Measurements from ENCODE around the gene YEATS2. TPM values are rescaled to one million over a fixed set of nuclear protein-coding genes. Genes with fewer than 3 reads are reported as not detected.

The YEATS2 gene
- total RNA-seq, 1 donor: 17.0 TPM

- Histone ChIP-seq H3K27me3 (ENCODE audit: insufficient read depth, low read length) (no peaks in the 10 kb centered on the region), H3K4me1 (ENCODE audit: insufficient read depth, low read length) (no peaks in the 10 kb centered on the region), H3K9me3 (ENCODE audit: low read depth, low read length) (no peaks in the 10 kb centered on the region), H3K4me3 (ENCODE audit: low read length) (no peak overlapping the region)
Measured at GRCh38 chr3:183807209-183807728, 109.7 kb downstream of the YEATS2 start.

DNA sequence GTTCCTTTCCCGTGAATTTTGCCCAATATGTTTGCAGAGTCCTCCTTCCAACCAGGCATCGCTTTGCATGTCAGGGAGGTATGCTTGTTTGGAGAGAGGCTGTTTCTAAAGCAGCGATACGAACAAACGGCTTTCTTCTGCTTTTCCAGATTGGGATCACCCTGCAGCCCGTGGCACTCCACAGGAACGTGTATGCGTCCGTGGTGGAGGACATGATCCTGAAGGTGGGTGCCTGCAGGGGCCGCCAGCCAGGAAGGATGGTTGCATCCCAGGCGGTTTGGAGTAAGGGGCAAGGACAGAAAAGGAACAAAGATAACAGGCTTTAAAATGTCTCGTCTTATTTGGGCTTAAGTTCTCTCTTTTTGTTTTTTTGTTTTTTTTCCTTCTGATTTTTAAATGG is 110.3 kb downstream of the YEATS2 start:
- Histone ChIP-seq H3K4me3 (ENCODE audit: low read length) (no peak overlapping the region), H3K4me1 (ENCODE audit: insufficient read depth, low read length) (no peaks in the 10 kb centered on the region)

GRCh38 chr3:183808355-183808754 is 110.8 kb downstream of the YEATS2 start:
- H3K27me3 ChIP-seq (ENCODE audit: insufficient read depth, low read length): no peaks in the 10 kb centered on the region
- no peak overlapping the region for H3K4me3 ChIP-seq (ENCODE audit: low read length)
- no peaks in the 10 kb centered on the region for H3K4me1 ChIP-seq (ENCODE audit: insufficient read depth, low read length)
- no peaks in the 10 kb centered on the region for H3K9me3 ChIP-seq (ENCODE audit: low read depth, low read length)

More for the DNA sequence above, 110.3 kb downstream of the YEATS2 start:
- Histone ChIP-seq H3K9me3 (ENCODE audit: low read depth, low read length) (no peaks in the 10 kb centered on the region), H3K27me3 (ENCODE audit: insufficient read depth, low read length) (no peaks in the 10 kb centered on the region)

DNA sequence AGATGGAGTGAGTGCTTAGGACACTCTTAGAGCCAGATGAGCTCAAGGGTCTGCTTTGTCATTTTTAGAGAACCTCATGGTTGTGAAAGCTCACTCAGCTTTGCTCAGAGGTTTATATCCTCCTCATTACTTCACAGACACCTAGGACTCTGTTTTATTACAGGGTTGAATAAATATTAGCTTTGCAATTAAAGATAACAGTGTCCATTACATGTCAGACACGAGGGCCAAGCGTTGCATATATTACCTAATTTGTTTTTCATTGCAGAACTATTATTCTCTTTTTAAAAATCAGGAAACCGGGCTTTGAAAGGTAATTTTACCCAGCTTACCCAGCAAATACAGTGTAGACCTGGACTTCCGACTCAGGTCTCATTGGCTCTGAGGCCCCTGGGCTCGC is 111.7 kb downstream of the YEATS2 start:
- no peaks in the 10 kb centered on the region for H3K4me1 ChIP-seq (ENCODE audit: insufficient read depth, low read length)

DNA sequence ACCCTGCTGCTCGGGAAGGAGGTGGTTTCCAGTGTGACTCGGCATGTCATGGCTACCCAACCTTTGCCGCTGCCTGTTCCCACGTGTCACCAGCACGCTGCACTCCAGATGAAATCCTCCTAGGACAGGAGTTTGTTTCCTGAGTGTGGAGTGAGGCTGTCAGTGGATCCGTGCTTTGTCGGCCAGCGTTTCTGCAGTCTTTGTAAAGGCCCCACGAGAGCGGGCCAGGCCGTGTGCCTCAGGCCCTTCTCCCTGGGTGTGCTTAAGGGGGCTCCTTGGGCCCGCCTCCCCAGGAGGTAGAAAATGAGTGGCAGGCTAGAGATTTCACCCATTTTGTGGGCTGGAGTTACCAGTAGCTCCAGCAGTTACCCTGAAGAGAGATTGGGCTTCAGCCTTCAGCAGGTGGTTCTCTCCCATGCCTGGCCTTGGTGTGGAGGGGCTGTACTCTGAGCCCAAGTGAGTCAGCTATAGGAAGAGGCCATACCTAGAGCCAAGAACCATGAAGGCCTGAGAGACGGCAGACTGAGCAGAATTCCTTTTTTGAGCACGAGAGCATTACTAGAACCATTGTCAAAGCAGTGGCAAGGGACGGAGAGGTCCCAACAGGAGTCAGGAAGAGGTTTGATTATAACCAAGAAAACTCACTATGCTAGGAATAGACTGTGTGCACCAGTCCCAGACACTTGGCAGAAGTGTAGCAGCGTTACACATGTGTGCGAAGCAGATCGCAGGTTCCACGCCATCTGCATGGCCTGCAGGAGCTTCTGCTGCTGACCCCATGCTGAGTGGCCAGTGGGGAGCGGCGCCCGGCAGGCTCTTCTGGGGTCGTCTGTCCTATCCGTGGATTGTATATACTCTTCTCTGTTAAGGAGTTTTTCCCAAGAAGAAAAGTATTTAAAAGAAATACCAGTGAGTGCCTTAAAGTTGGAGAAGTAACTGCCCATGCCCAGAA is 113.3 kb downstream of the YEATS2 start:
- Histone ChIP-seq H3K4me1 (ENCODE audit: insufficient read depth, low read length) (no peaks in the 10 kb centered on the region), H3K27me3 (ENCODE audit: insufficient read depth, low read length) (no peaks in the 10 kb centered on the region), H3K9me3 (ENCODE audit: low read depth, low read length) (no peaks in the 10 kb centered on the region), H3K4me3 (ENCODE audit: low read length) (no peak overlapping the region)

More for the DNA sequence above, 111.7 kb downstream of the YEATS2 start:
- Histone ChIP-seq H3K27me3 (ENCODE audit: insufficient read depth, low read length) (no peaks in the 10 kb centered on the region), H3K9me3 (ENCODE audit: low read depth, low read length) (no peaks in the 10 kb centered on the region), H3K4me3 (ENCODE audit: low read length) (no peak overlapping the region)

- no peak overlapping the region for H3K4me3 ChIP-seq (ENCODE audit: low read length)
- no peaks in the 10 kb centered on the region for H3K4me1 ChIP-seq (ENCODE audit: insufficient read depth, low read length)
- no peaks in the 10 kb centered on the region for H3K9me3 ChIP-seq (ENCODE audit: low read depth, low read length)
Measured at GRCh38 chr3:183811638-183812037, 114.0 kb downstream of the YEATS2 start.

DNA sequence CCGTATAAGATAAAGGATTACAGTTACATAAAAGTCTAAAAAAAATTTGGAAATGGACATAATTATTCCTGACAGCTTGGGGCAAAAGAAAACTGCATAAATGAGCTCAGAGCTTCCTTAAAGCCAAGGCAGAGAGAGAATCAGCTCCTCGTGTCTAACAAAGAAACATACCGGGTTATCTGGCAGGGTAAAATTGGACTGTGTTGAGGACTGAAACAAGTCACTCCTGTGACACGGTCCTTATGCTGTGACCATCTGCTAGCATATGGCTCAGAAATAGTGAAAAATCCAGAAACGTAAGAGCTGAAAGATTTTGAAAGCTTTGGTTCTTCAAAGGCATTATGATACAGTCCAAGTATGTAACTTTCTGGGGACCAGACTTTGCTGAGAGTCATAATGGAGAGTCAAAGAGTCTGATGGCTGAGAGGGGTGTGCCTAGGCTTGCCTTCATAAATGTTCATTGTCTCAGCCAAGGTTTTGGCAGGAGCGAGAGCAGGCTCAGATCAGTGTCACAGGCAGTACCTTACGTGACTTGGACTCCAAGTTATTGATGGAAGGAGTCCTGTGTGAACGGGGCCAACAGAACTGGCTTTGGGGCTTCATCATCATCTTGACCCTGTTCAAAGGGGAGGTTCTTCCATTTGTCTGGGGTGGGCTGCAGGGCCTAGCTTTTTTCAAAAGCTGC is 115.3 kb downstream of the YEATS2 start:
- no peaks in the 10 kb centered on the region for H3K4me1 ChIP-seq (ENCODE audit: insufficient read depth, low read length)
- H3K4me3 ChIP-seq (ENCODE audit: low read length): no peak overlapping the region
- no peaks in the 10 kb centered on the region for H3K27me3 ChIP-seq (ENCODE audit: insufficient read depth, low read length)

More at GRCh38 chr3:183811638-183812037, 114.0 kb downstream of the YEATS2 start:
- H3K27me3 ChIP-seq (ENCODE audit: insufficient read depth, low read length): no peaks in the 10 kb centered on the region

DNA sequence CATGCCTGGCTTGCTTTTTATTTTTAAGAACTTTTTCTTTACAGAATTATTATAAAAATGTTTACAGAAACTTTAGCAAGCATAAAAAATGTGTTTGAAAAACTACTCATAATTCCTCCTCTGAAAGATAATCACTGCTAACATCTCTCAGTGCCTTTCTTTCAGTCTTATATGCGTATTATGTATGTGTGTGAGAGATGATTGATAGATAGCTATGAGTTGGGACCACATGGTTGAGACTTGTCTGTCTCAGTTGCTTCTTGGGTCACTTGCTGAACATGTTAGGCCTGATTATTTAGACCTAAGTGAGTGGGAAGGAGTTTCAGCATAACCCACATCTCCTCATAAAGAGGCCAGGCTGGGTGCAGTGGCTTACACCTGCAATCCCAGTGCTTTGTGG is 116.6 kb downstream of the YEATS2 start:
- no peaks in the 10 kb centered on the region for H3K4me1 ChIP-seq (ENCODE audit: insufficient read depth, low read length)
- H3K9me3 ChIP-seq (ENCODE audit: low read depth, low read length): no peaks in the 10 kb centered on the region
- no peaks in the 10 kb centered on the region for H3K27me3 ChIP-seq (ENCODE audit: insufficient read depth, low read length)
- no peak overlapping the region for H3K4me3 ChIP-seq (ENCODE audit: low read length)

More for the DNA sequence above, 115.3 kb downstream of the YEATS2 start:
- no peaks in the 10 kb centered on the region for H3K9me3 ChIP-seq (ENCODE audit: low read depth, low read length)

DNA sequence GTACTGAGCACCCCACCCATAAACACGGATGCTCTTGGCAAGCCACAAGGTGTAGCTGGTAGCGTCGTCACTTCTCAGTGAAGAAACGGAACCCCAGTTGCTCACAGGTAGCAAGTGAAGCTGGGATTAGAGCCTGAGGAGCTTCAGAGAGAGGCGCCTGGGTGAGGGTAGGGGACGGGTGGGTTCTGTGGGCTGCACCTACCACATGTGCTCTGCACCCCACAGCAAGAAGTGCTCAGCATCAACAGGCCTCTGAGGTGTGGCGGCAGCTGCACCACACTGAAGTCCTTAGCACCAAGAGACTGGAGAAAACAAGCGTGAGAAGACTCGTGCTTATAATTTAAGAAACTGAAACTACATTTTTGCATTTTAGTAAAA is 118.0 kb downstream of the YEATS2 start:
- H3K4me1 ChIP-seq (ENCODE audit: insufficient read depth, low read length): no peaks in the 10 kb centered on the region
- H3K9me3 ChIP-seq (ENCODE audit: low read depth, low read length): no peaks in the 10 kb centered on the region
- no peaks in the 10 kb centered on the region for H3K27me3 ChIP-seq (ENCODE audit: insufficient read depth, low read length)
- no peak overlapping the region for H3K4me3 ChIP-seq (ENCODE audit: low read length)

DNA sequence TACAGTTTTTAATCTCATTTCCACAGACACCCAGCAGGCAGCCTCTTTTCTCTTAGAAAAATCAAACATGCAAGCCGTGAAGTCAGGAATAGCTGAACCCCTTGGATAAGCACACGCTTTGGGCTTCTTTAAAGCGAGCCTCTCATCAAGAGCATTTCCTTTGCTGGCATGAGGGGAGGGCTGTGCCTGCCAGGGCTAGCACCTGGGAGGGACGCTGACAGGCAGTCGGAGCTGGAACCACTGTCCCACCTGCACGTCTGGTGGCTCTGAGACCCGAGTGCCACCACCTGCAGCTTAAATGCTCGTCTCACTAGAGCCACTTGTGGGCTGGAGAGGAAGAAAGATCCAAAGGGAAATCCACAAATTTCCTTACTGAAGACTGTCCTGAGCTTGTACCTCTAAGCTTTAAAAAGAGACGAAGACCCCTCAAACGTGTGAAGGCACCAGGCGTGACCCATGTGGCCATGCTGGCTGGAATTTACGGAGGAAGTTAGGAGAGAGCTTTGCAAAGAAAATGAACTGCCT is 118.4 kb downstream of the YEATS2 start:
- Histone ChIP-seq H3K4me3 (ENCODE audit: low read length) (no peak overlapping the region), H3K9me3 (ENCODE audit: low read depth, low read length) (no peaks in the 10 kb centered on the region), H3K27me3 (ENCODE audit: insufficient read depth, low read length) (no peaks in the 10 kb centered on the region), H3K4me1 (ENCODE audit: insufficient read depth, low read length) (no peaks in the 10 kb centered on the region)

- Histone ChIP-seq H3K9me3 (ENCODE audit: low read depth, low read length) (no peaks in the 10 kb centered on the region), H3K4me3 (ENCODE audit: low read length) (no peak overlapping the region), H3K4me1 (ENCODE audit: insufficient read depth, low read length) (no peaks in the 10 kb centered on the region), H3K27me3 (ENCODE audit: insufficient read depth, low read length) (no peaks in the 10 kb centered on the region)
Measured at GRCh38 chr3:183816681-183817510, 119.3 kb downstream of the YEATS2 start.

- Histone ChIP-seq H3K27me3 (ENCODE audit: insufficient read depth, low read length) (no peaks in the 10 kb centered on the region), H3K9me3 (ENCODE audit: low read depth, low read length) (no peaks in the 10 kb centered on the region), H3K4me1 (ENCODE audit: insufficient read depth, low read length) (no peaks in the 10 kb centered on the region), H3K4me3 (ENCODE audit: low read length) (no peak overlapping the region)
Measured at GRCh38 chr3:183817639-183818038, 120.0 kb downstream of the YEATS2 start.

- no peak overlapping the region for H3K4me3 ChIP-seq (ENCODE audit: low read length)
- no peaks in the 10 kb centered on the region for H3K9me3 ChIP-seq (ENCODE audit: low read depth, low read length)
- H3K4me1 ChIP-seq (ENCODE audit: insufficient read depth, low read length): no peaks in the 10 kb centered on the region
Measured at GRCh38 chr3:183818041-183818620, 120.5 kb downstream of the YEATS2 start.

More at GRCh38 chr3:183818041-183818620, 120.5 kb downstream of the YEATS2 start:
- no peaks in the 10 kb centered on the region for H3K27me3 ChIP-seq (ENCODE audit: insufficient read depth, low read length)
